RPMI7951 (cell line): ENCODE results near the gene EIF5A. TPM values are rescaled to one million over a fixed set of nuclear protein-coding genes. Genes with fewer than 3 reads are reported as not detected.

ENCODE experiments used
- DNase-seq: peaks from one replicate; pipeline ENCODE4 v3.0.0-alpha.2; 2012; ENCODE audit warnings: low read depth
- total RNA-seq: library from RNA; depleted of rRNA; stranded (reverse); fragments of >200 nt; shearing (Covaris generic); gene quantifications from 2 replicates; pipeline ENCODE4 v1.2.3, GENCODE V29; 2014; rRNA removed

The EIF5A gene
- total RNA-seq, 1 experiment from 2014 or later: 414 TPM

- peak; percentile 48 for DNase-seq
Measured at GRCh38 chr17:7355053-7355452, 47.6 kb downstream of the EIF5A start, which contains the start of gene TMEM95. Gene TMEM95, plus strand, starts transcription at chr17:7355156. Its CDS starts 49 bp downstream, at chr17:7355205.

GRCh38 chr17:7355573-7355972, 48.1 kb downstream of the EIF5A start:
- no peak for DNase-seq

- peak; percentile 50 for DNase-seq
Measured at GRCh38 chr17:7356072-7356549, 48.7 kb downstream of the EIF5A start.

- no peak for DNase-seq
Measured at GRCh38 chr17:7356756-7357155, 49.3 kb downstream of the EIF5A start.

DNA sequence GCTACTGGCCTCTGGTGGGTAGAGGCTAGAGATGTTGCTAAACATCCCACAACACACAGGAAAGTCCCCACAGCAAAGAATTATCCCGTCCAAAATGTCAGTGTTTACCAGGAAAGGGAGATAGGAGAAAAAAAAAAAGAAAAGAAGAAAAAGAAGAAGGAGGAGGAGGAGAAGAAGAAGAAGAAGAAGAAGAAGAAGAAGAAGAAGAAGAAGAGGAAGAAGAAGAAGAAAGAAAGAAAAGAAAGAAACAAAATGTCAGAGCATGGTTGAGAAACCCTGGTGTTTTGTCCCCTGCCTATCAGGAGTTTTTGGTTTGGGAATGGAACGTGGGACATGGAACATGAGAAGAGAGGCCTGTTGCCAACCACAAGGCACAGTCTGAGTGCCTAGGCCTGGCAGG, 50.0 kb downstream of the EIF5A start:
- DNase-seq: no peak

GRCh38 chr17:7361906-7362305, 54.5 kb downstream of the EIF5A start:
- DNase-seq: no peak

Other genes with a start within 250 kb of the EIF5A start
- gene CLEC10A, start 227.4 kb upstream of the EIF5A start, total RNA-seq: not detected in 2 replicates
- gene ASGR2, start 192.8 kb upstream of the EIF5A start, total RNA-seq: not detected in 2 replicates
- gene ASGR1, start 128.3 kb upstream of the EIF5A start, total RNA-seq: not detected in 2 replicates
- gene DLG4, start 87.8 kb upstream of the EIF5A start, total RNA-seq: 6.5 and 6.6 TPM in 2 replicates
- 287 and 295 TPM in 2 replicates for gene ACADVL, start 87.7 kb upstream of the EIF5A start, total RNA-seq
- 24.6 and 25.0 TPM in 2 replicates for gene DVL2, start 73.1 kb upstream of the EIF5A start, total RNA-seq
- 24.7 and 40.3 TPM in 2 replicates for gene PHF23, start 68.2 kb upstream of the EIF5A start, total RNA-seq
- gene GABARAP, start 65.2 kb upstream of the EIF5A start, total RNA-seq: 451 and 468 TPM in 2 replicates
- gene CTDNEP1, start 55.9 kb upstream of the EIF5A start, total RNA-seq: 37.4 and 38.0 TPM in 2 replicates
- gene ELP5, start 55.4 kb upstream of the EIF5A start, total RNA-seq: 23.7 and 28.2 TPM in 2 replicates
- 0.48 and 2.0 TPM in 2 replicates for gene CLDN7, start 45.1 kb upstream of the EIF5A start, total RNA-seq
- 0.20 TPM in 1 of 2 replicates, not detected in the other for gene SLC2A4, start 25.9 kb upstream of the EIF5A start, total RNA-seq
- gene YBX2, start 13.0 kb upstream of the EIF5A start, total RNA-seq: 0.49 and 0.60 TPM in 2 replicates
- gene GPS2, start 7.7 kb downstream of the EIF5A start, total RNA-seq: 92.7 and 97.9 TPM in 2 replicates
- 3.5 and 4.8 TPM in 2 replicates for gene NEURL4, start 21.7 kb downstream of the EIF5A start, total RNA-seq
- gene ACAP1, start 28.9 kb downstream of the EIF5A start, total RNA-seq: 0.12 and 0.20 TPM in 2 replicates
- gene KCTD11, start 44.5 kb downstream of the EIF5A start, total RNA-seq: 3.4 and 5.1 TPM in 2 replicates
- not detected in 2 replicates for gene TMEM95, start 47.5 kb downstream of the EIF5A start, total RNA-seq
- gene TNK1, start 73.5 kb downstream of the EIF5A start, total RNA-seq: 0.60 and 0.78 TPM in 2 replicates
- gene PLSCR3, start 86.9 kb downstream of the EIF5A start, total RNA-seq: 20.8 and 23.2 TPM in 2 replicates
- 177 and 229 TPM in 2 replicates for gene TMEM256, start 96.5 kb downstream of the EIF5A start, total RNA-seq
- 3.7 and 4.2 TPM in 2 replicates for gene NLGN2, start 100.2 kb downstream of the EIF5A start, total RNA-seq
- gene SPEM1, start 112.7 kb downstream of the EIF5A start, total RNA-seq: 0.10 TPM in 1 of 2 replicates, not detected in the other
- gene SPEM2, start 118.0 kb downstream of the EIF5A start, total RNA-seq: not detected in 2 replicates
- gene SPEM3, start 121.2 kb downstream of the EIF5A start, total RNA-seq: not detected in 2 replicates
- 2.9 and 5.5 TPM in 2 replicates for gene TMEM102, start 127.8 kb downstream of the EIF5A start, total RNA-seq
- gene FGF11, start 131.9 kb downstream of the EIF5A start, total RNA-seq: 2.0 and 4.1 TPM in 2 replicates
- 10.4 and 11.9 TPM in 2 replicates for gene CHRNB1, start 137.4 kb downstream of the EIF5A start, total RNA-seq
- 14.3 and 14.8 TPM in 2 replicates for gene ZBTB4, start 172.0 kb downstream of the EIF5A start, total RNA-seq
- not detected in 2 replicates for gene SLC35G6, start 173.8 kb downstream of the EIF5A start, total RNA-seq
- gene POLR2A, start 176.7 kb downstream of the EIF5A start, total RNA-seq: 15.4 and 22.3 TPM in 2 replicates
- gene TNFSF12, start 241.4 kb downstream of the EIF5A start, total RNA-seq: 8.8 and 9.2 TPM in 2 replicates